Glomerular endothelial cell (primary cell): Measurements from ENCODE around the gene GRPEL2. TPM values are rescaled to one million over a fixed set of nuclear protein-coding genes. Genes with fewer than 3 reads are reported as not detected.
"Not testable (repeated sequence)": the region's sequence is repeated elsewhere in the genome, so short reads cannot be mapped to it uniquely, and the experiment has no call there.

Experiments used
- DNase-seq: peaks from one replicate; pipeline ENCODE4 v3.0.0-alpha.2; 2011; ENCODE audit warnings: low read depth, low spot score; ENCODE audit errors: extremely low read depth
- total RNA-seq: library from RNA; depleted of rRNA; stranded (reverse); fragments of >200 nt; gene quantifications from 2 replicates; pipeline ENCODE4 v1.2.3, GENCODE V29; 2015

GRPEL2 gene
- total RNA-seq, 1 donor from 2014 or later = 51.3 TPM

DNA sequence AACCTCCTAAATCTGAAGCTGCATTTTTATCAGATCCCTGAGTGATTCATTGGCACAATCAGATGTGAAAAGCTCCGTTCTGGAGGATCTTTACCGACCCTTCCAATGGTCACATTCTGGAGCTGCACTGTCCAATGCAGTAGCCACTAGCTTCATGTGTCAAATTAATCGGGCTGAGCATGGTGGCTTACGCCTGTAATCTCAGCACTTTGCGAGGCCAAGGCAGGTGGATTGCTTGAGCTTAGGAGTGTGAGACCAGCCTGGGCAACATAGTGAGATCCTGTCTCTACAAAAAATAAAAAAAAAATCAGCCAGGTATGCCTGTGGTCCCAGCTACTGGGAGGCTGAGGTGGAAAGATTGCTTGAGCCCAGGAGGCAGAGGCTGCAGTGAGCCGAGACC lies 30.1 kb downstream of the GRPEL2 start:
- DNase-seq = no peak

DNA sequence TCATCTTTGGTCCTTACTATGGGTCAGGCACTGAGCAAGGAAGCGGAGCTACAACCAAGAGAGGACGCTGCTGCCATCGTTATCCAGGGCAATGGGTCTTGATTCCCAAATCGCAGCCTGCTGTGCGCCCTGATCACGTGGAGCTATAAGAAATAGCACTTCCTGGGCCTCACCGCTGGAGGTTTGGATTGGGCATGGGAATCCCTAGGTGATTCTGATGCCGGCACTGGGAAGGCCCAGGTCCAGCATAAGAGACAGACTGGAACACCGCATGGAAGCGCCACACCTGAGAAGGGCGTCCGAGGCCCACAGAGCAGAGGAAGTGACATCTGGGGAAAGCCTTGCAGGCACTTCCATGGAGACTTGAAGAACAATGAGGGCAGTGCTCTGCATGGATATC lies 30.8 kb downstream of the GRPEL2 start:
- no peak for DNase-seq

DNA sequence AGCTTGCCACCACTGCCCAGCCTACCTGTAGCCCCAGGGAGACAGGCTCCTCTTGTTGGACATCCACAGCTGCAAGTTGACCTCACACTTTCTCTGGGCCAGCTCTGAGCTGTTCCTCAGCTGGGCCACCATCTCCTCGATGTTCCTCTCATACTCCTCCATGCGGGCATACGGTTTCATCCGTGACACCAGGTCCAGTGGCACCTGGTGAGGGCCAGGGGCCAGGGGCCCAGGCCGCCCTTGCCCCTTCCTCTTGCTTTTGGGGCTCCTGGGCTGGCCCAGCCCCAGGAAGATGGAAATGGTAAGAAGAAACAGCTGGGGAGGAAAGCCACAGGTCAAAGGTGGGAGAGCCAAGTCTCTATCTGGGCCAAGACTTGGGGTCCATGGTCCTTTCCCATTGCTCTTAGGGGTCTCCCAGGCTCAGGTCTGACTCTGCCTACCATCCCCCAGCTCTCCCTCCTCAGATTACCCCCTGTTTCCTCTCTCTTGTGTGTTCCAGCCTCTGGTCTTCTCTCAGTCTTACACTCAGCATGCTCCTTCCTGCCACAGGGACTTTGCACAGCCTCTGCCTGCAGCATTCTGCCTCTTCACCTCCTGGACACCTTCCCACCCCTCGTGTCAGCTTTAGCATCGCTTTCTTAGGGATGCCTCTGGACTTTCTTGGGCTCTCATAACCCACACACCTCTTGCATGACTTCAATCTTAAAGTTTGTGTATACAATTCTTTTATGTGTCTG lies 31.6 kb downstream of the GRPEL2 start:
- no peak for DNase-seq

- DNase-seq = no peak
Observed at GRCh38 chr5:149378241-149378820, 33.0 kb downstream of the GRPEL2 start.

DNA sequence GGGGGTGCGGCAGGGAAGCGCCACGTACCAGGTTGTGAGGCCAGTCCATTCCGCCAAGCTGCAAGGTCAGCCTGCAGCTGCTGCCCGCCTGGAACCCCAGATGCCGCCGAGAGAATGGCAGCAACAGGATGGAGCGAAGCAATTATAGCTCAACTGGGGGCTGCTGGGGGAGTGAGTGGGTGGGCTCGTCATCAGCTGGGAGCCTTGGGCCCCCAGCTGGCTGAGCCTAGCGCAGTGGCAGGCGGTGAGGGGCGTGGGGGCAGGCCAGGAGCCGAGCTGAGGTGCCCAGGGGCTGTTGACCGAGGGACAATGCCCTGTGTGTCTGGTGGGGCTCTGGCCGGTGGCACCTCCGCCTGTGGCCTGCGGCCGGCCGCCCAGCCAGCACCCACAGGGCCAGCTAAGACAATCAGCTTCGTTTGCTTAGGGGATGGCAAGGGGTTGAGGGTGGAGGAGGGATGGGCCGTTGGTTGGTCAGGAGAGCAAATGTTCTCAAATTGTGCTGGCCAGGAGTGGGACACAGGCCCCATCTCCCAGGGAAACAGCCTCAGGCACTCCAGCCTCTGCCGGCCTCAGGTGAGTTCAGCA lies 34.0 kb downstream of the GRPEL2 start, which contains the start of gene IL17B:
Gene IL17B (minus strand): TSS at position 116 of the 585 bp plus-strand sequence. CDS start 67 bp downstream, at position 49.
- no peak for DNase-seq

- no peak for DNase-seq
Observed at GRCh38 chr5:149379818-149380374, 34.6 kb downstream of the GRPEL2 start.

GRCh38 chr5:149380466-149381121 lies 35.3 kb downstream of the GRPEL2 start:
- DNase-seq = no peak

DNA sequence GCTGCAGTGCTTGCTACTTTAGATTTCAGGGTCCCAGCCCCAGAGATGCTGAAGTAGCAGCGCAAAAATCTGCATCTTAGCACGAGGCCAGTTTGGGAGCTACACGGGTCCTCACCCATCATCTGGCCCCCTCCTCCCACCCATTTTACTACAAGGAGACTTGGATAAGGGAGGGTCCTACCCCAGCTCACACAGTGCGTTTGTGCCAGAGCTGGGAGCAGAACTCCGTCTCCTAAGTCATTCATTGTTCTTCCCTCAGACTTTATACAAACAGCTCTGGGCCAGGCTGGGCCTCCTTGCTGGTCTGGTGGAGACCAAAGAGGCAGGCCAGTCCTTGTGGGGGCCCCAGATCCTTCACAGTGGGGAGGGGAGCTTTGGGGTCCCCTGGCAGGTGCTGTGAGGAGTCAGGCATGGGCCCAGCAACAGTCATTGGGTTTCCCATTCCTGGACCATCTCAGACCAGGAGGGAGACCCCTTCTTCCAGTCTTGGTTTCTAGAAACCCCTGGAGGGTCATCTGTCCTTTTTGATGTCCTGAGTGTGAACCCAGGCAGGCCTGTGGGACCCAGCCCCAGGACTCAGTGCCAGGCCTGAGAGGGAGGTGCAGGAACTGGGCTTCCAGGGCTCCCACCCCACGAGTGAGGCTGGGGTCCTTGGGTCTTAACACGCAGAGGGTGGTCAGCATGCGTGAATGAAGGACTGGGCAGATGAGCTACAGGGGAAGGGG lies 36.1 kb downstream of the GRPEL2 start:
- no peak for DNase-seq

DNA sequence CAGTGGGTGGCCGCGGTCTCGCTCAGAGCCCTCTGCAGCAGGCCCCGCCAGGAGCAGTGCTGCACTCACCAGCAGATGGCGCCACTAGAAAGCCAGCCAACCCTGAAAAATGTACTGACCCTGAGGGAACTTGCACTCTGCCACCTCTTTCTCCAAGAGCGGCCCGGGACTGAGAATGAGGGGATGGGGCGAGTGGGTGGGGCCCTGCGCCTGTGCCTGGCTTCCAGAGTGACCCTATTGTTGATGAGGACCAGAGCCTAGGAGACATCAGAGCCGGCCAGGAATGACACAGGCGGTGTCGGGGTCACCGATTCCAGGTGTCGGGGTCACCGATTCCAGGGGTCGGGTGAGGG lies 36.7 kb downstream of the GRPEL2 start:
- no peak for DNase-seq

DNA sequence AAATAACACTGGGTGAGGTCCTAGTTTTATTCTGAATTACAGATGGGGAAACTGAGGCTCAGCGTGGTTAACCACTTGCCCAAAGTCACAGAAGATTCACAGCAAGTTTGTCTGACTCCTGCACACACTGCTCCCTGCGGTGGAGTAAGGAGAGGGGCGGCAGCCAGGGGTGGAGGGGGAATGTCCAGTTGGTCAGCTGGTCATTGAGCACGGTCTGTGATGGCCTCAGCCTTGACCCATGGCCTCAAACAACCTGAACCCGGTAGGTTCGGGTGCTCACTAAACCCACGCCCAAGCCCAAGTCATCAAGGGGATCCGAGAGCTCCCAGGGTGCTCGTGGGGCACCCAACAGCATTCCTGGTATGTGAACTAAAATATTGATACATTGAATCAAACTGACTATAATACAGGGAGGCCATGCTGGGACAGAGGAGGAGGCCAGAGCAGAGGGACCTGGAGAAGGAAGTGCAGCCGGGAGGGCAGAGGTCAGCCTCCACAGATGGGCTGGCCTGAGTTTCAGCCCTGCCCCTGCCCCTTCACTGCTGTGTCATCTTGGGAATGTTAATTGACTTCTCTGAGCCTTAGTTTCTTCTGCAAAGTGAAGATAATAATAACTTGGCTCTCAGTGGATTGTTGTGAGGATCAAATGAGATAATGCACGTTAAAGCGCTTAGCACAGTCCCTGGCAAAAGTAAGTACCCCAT lies 37.4 kb downstream of the GRPEL2 start:
- no peak for DNase-seq

- no peak for DNase-seq
Observed at GRCh38 chr5:149383399-149383798, 38.1 kb downstream of the GRPEL2 start.

- no peak for DNase-seq
Observed at GRCh38 chr5:149386166-149386565, 40.9 kb downstream of the GRPEL2 start.

DNA sequence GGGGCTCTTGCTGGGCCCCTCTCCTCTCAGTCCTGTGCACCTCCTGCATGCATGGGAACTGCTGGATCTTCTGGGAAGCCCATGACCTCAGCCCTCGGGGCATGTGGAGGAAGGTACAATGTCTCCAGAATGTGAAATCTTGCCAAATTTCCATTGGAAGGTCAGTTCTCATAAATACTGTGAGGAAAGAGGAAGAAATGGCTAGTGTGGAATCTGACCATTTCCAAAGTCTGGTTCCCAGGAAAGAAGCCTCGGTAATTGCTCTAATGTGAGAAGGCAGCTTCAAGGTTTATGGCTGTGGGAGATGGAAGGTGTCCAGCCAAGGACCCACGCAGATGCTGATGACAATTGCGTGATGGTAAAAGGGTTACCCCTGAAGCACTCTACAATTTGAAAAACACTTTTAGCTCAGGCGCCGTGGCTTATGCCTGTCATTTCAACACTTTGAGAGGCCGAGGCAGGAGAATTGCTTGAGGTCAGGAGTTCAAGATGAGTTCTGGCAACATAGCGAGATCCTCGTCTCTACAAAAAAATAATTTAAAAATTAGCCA lies 41.9 kb downstream of the GRPEL2 start:
- DNase-seq = no peak

DNA sequence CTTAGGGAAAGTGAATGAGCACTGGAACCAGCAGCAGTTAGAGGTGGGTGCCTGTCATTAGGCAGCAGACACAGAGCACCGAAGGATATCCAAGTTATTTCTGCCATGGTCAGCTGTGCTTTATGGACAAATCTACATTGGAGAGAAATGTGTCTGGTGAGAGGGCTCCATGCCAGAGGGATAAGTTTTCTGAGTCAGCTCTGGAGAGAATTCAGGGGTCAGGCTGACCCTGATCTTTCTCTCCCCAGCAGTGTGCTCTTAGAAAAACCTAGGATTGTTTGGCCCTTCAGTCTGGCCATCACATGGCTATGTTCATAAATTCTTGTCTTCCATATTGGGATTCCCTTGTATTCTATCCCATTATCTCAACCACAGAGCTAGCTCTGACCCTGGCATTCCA lies 42.7 kb downstream of the GRPEL2 start:
- no peak for DNase-seq

GRCh38 chr5:149388498-149389190 lies 43.3 kb downstream of the GRPEL2 start:
- DNase-seq = no peak

DNA sequence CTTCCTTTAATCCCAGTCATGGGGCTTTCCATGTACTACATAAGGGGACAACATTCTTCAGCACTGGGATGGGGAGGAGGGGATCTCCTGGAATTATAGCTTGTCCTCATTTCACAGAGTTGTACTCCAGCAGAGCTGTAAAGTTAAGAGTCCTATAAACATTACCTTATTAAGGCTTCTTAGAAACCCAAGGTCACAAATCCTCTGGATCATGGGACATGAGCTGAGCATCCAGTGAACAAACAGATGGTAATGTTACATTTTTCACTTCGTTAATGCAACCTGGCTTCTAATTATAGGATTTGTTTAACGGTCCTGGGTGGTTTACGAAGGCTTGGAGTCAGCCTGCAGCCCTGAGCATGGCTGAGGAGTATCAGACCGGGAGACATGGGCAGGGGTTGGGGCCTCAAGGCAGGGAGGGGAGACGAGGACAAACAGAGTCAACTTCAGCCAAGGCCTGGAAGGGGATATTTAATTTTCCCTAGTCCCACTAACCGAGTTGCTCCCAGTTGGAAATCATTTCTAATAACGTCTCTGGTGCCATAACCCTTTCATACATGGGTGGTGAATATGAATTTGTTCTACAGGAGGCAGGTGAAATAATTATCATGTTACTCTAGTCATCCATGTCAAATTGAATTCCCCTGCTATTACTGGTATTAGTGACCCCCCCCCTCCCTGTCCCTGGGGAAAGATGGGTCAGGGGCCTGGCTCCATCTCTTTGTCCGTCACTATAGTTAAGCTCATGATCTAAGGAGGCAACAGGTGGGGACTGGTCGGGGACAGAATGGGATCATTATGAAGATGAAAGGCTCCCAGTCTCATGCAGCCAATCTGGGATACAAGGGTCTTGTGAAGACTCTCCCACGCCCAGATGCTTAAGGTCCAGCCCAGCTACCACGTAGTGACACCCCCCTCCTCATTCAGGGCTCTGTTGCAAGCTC lies 44.5 kb downstream of the GRPEL2 start:
- no peak for DNase-seq

GRCh38 chr5:149391076-149391475 lies 45.8 kb downstream of the GRPEL2 start:
- DNase-seq = not testable (repeated sequence)

DNA sequence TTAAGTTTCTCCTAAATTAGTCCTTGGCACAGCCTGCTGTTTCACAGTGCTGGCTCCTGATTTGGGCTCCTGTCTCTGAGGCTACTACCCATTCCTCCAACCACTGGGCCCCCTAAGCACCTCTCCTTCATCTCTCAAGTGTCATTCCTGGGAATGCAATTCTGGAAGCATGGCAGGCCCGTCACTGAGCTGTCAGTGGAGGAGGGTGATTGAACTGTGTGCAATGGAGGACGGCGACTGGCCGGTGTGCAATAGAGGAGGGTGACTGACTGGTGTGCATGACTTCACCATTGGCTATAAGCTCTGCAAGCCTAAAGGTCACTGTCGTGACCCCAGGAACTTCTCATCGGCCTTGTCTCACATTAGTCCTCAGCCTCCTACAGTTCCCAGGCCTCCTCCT lies 46.2 kb downstream of the GRPEL2 start:
- DNase-seq = no peak
